ENCODE measurements around the gene BCL2L11.

The BCL2L11 gene

DNA sequence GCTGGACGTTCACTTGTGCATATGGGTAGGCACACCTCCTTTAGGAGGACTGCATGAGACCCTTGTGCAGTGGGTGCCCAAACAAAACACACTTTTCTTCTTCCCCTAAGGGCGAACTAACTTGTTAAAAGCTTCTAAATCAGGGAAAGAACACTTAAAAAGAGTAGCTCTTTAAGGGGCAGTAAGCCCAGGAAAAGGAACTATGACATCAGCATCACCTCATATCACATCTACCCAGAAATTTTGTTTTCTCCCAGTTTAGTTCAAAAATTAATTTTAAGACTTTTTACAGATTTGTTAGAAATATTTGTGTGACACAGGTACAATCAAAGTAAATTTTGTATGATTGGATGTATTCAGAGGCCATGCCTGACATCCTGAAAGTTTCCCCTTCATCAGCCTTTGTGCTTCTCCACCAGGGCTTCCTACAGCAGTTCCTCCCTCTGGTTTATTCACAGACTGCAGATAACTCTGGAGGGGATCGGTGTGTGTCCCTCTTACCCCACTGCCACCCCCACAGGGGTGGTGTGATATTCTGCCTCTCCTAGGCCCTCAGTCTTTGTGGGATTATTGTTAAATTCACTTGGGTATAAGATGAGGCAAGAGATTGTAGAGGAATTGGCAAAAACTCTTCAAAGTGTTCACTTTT lies 27.6 kb downstream of the BCL2L11 start:
- in situ Hi-C loops (cut with MboI; ENCODE audit: low pct_unique_long_range_greater_than_20kb, low sequenced_read_pairs, unreplicated experiment) = no loop called here
- no peak for TF ChIP-seq CTCF (IDR thresholded peaks at IDR 0.05; ENCODE audit: extremely low read depth, insufficient read depth, missing control alignments)
- no peak for DNase-seq (ENCODE audit: low spot score)

DNA sequence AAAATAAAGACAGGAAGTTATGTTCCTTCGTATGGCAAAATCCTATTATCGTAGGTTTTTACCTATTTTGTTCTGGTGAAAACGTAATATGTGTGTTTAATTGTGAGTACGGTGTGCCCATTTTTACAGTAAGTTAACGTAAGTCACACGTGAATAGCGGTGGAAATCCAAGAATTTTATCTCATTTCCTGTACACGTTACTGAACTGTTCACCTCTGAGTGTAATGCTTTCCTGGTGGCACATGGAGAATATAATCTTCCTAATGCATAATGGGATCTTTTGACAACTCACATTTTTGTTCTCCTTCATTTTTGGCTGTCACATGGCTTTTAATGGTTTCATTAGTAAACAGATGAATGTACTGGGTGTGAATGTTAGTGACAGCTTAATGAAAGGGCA lies 28.2 kb downstream of the BCL2L11 start:
- no peak for DNase-seq (ENCODE audit: low spot score)
- TF ChIP-seq CTCF (IDR thresholded peaks at IDR 0.05; ENCODE audit: extremely low read depth, insufficient read depth, missing control alignments) = no peak
- in situ Hi-C loops (cut with MboI; ENCODE audit: low pct_unique_long_range_greater_than_20kb, low sequenced_read_pairs, unreplicated experiment) = no loop called here

- in situ Hi-C loops (cut with MboI; ENCODE audit: low pct_unique_long_range_greater_than_20kb, low sequenced_read_pairs, unreplicated experiment) = no loop called here
- no peak for DNase-seq (ENCODE audit: low spot score)
- TF ChIP-seq CTCF (IDR thresholded peaks at IDR 0.05; ENCODE audit: extremely low read depth, insufficient read depth, missing control alignments) = no peak
These were observed 29.3 kb downstream of the BCL2L11 start for GRCh38 chr2:111149882-111150455.

GRCh38 chr2:111154758-111155157 lies 34.0 kb downstream of the BCL2L11 start:
- in situ Hi-C loops (cut with MboI; ENCODE audit: low pct_unique_long_range_greater_than_20kb, low sequenced_read_pairs, unreplicated experiment) = no loop called here
- DNase-seq (ENCODE audit: low spot score) = no peak
- no peak for TF ChIP-seq CTCF (IDR thresholded peaks at IDR 0.05; ENCODE audit: extremely low read depth, insufficient read depth, missing control alignments)

- no peak for TF ChIP-seq CTCF (IDR thresholded peaks at IDR 0.05; ENCODE audit: extremely low read depth, insufficient read depth, missing control alignments)
- DNase-seq (ENCODE audit: low spot score) = no peak
- in situ Hi-C loops (cut with MboI; ENCODE audit: low pct_unique_long_range_greater_than_20kb, low sequenced_read_pairs, unreplicated experiment) = no loop called here
These were observed 34.9 kb downstream of the BCL2L11 start for GRCh38 chr2:111155610-111156009.

DNA sequence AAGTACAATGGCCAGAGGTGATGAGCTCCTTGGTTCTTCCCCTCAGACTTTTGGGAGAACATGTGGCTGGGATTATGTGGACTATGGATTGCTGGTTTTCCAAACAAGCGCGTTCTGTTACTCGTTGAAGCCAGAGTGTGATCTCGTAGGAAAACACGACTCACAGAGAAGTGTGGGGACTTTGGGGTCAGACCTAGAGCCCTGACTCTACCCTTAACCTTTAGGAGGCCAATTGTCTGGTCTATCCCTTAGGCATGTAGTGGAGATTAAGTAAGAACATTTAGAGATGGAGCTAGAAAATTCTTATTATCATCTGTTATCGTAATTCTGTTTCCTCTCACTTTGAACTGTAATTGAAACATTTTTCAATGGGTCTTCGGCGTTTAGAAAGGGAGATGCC lies 35.8 kb downstream of the BCL2L11 start:
- in situ Hi-C loops (cut with MboI; ENCODE audit: low pct_unique_long_range_greater_than_20kb, low sequenced_read_pairs, unreplicated experiment) = no loop called here
- TF ChIP-seq CTCF (IDR thresholded peaks at IDR 0.05; ENCODE audit: extremely low read depth, insufficient read depth, missing control alignments) = no peak
- no peak for DNase-seq (ENCODE audit: low spot score)
